Transverse colon (tissue), 4 donors: Measurements from ENCODE around the gene KCNE3. TPM values are rescaled to one million over a fixed set of nuclear protein-coding genes. Genes with fewer than 3 reads are reported as not detected.
A peak's percentile ranks its signal among the peaks of the same experiment; 100 is the strongest.

ENCODE experiments used
- DNase-seq: peaks from one replicate; pipeline ENCODE4 v3.0.0-alpha.2; 2019
- H3K27ac ChIP-seq, 4 donors: fragments of 200-600 bp; sonication (generic); 2 replicates each; pipeline ENCODE4 v1.5.1; 2016 to 2018; ENCODE audit warnings: inconsistent platforms in 4 of 4
- H3K27me3 ChIP-seq: fragments of 200-600 bp; sonication (generic); 2 replicates; pipeline ENCODE4 v1.5.1; 2017; ENCODE audit warnings: inconsistent platforms
- H3K36me3 ChIP-seq, 4 donors: fragments of 200-600 bp; sonication (generic); 2 replicates each; pipeline ENCODE4 v1.5.1; 2017 to 2019; ENCODE audit warnings: inconsistent platforms in 4 of 4
- H3K4me1 ChIP-seq, 4 donors: fragments of 200-600 bp; sonication (generic); 2 replicates each; pipeline ENCODE4 v1.5.1; 2017 to 2020; ENCODE audit warnings: inconsistent platforms in 4 of 4
- H3K4me3 ChIP-seq, 4 donors: fragments of 200-600 bp; sonication (generic); 1 replicate in 1 of 4; 2 replicates in 3 of 4; pipeline versions ENCODE4 v1.5.1 to v1.6.1; 2017 to 2019; ENCODE audit warnings: inconsistent platforms in 4 of 4
- H3K9me3 ChIP-seq, 2 donors: fragments of 200-600 bp; sonication (generic); 2 replicates each; pipeline ENCODE4 v1.5.1; 2017 to 2019; ENCODE audit warnings: inconsistent platforms in 2 of 2
- EP300 ChIP-seq: sonication (generic); formaldehyde crosslinking; IDR thresholded peaks from one replicate; pipeline ENCODE4 v1.6.1; 2017; ENCODE audit warnings: antibody characterized with exemption, low read depth
- POLR2A ChIP-seq: fragments of 450-650 bp; IDR thresholded peaks from one replicate; pipeline ENCODE4 v1.6.1; 2016; ENCODE audit warnings: antibody characterized with exemption, mild to moderate bottlenecking, moderate library complexity
- POLR2AphosphoS5 ChIP-seq, 3 donors: sonication (generic); formaldehyde crosslinking; IDR thresholded peaks; one replicate each; pipeline ENCODE4 v1.6.1; 2016; ENCODE audit warnings: antibody characterized with exemption in 3 of 3
- WGBS, 2 donors: methylation state at CpG; one replicate each; pipeline ENCODE4 v1.1.5; 2018; ENCODE audit warnings: low coverage in 1 of 2; 5-methylcytosine and 5-hydroxymethylcytosine counted together
- in situ Hi-C, 4 donors: fragments of 200-750 bp; cut with MboI; loops; one replicate each; pipeline versions ENCODE4 v1.15.0 to v1.15.1; 2017; ENCODE audit warnings: low sequenced_read_pairs in 3 of 4, low pct_ligation_motif_present in 1 of 4, low pct_unique_long_range_greater_than_20kb in 1 of 4
- intact Hi-C: fragments of 100-400 bp; cut with DNase I; formaldehyde crosslinking; loops from one replicate; pipeline ENCODE4 v1.15.1; 2023; ENCODE audit warnings: low total_unique reads
- total RNA-seq, 4 donors: library from RNA; depleted of rRNA; stranded (reverse); fragments of >200 nt; gene quantifications; one replicate each; pipeline ENCODE4 v1.1.0, GENCODE V29; 2016
- TF ChIP-seq, protein P1 (sequence below), 5 experiments: fragments of 200-600 bp in 3 of 5; fragments of 450-650 bp in 2 of 5; sonication (generic) in 3 of 5; IDR thresholded peaks; 1 replicate in 2 of 5; 2 replicates in 3 of 5; pipeline ENCODE4 v1.5.1; 2016 to 2017; ENCODE audit warnings: antibody characterized with exemption in 5 of 5, inconsistent platforms in 3 of 5, mild to moderate bottlenecking in 2 of 5, moderate library complexity in 1 of 5

The KCNE3 gene, protein sequence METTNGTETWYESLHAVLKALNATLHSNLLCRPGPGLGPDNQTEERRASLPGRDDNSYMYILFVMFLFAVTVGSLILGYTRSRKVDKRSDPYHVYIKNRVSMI
- total RNA-seq = 10 to 100 TPM in 1 of 4 donors, 1 to 10 TPM in 2, under 1 TPM in 1; 0.80 to 14.9 (median 6.8) TPM

DNA sequence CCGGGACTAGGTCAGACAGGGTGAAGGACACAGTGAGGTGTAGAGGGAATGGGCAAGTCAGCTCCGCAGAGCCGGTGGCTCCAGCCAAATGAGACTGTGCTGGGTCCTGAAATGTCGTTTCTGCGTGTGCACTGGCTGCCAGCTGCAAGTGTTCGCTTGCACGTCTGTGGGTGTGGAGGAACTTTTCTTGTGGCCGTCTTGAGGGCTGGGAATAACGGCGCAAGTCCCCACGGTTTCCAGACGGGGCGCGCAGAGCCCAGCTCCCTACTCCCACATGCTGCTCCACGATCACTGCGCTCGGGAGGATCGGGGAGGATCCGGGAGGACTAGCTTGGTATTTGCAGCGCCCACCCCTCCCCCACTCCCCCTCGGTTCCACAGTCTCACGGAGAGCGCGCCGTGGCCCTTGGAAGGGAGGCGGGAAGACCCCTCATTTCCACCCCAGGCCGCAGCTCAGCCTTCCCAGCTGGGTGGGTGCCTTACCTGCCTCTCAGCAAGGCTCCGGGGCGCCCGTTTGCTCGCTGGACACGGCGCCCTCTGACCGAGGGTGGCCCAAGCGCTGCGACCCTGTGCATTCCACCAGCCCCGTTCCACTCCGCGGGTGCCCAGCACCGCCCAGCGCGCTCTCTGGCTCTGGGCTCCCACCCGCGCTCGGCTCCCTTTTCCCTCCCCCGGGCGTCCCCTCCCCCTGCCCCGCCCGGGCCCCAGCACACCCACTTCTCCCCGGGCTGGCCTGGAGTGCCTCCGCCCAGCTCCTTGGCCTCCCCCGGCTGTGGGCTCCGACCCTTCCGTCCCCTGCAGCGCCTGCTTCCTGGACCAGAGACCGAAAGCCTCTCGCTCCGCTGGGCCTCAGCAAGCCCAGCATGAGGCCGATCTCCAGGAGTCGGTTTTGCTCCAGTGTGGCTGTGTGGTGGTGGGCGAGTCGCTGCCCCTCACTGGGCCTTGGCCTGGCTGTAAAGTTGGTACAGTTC lies at the start of gene KCNE3:
Gene KCNE3 (minus strand): TSS at position 634 of the 970 bp plus-strand sequence. CDS start 9,986 bp downstream, outside the sequence.
- in situ Hi-C loops (loop anchor here in 3 of 4 donors (25.0 kb wide), 1 partner anchor 270 kb away; the partner anchor contains the start of genes CHRDL2 (in 3 of the 3) and RNF169 (in 3 of the 3)), intact Hi-C loops (no loop called here)
- 0 to 15% methylated on average over 1 to 34 of the region's 62 CpGs for WGBS, 2 donors
- H3K9me3 ChIP-seq = no peaks in the 10 kb centered on the region
- no peaks in the 10 kb centered on the region for H3K27me3 ChIP-seq
- H3K27ac ChIP-seq = peak within 1 kb of the TSS; percentile 66 to 86 (median 83)
- peak in 2 of 3 donors; percentile 36 to 51 for TF ChIP-seq POLR2AphosphoS5 (IDR thresholded peaks at IDR 0.05)
- TF ChIP-seq POLR2A = peak; percentile 58
- TF ChIP-seq EP300 = no peak
- TF ChIP-seq, protein P1, sequence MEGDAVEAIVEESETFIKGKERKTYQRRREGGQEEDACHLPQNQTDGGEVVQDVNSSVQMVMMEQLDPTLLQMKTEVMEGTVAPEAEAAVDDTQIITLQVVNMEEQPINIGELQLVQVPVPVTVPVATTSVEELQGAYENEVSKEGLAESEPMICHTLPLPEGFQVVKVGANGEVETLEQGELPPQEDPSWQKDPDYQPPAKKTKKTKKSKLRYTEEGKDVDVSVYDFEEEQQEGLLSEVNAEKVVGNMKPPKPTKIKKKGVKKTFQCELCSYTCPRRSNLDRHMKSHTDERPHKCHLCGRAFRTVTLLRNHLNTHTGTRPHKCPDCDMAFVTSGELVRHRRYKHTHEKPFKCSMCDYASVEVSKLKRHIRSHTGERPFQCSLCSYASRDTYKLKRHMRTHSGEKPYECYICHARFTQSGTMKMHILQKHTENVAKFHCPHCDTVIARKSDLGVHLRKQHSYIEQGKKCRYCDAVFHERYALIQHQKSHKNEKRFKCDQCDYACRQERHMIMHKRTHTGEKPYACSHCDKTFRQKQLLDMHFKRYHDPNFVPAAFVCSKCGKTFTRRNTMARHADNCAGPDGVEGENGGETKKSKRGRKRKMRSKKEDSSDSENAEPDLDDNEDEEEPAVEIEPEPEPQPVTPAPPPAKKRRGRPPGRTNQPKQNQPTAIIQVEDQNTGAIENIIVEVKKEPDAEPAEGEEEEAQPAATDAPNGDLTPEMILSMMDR (IDR thresholded peaks at IDR 0.05) = no peak
- DNase-seq = peak; percentile 57
- H3K36me3 ChIP-seq = no peaks in the 10 kb centered on the region
- peak within 1 kb of the TSS; percentile 42 to 64 (median 55) for H3K4me3 ChIP-seq
- H3K4me1 ChIP-seq = peaks cover 0 to 31% (median 27%) of the 10 kb centered on the region in 4 donors

DNA sequence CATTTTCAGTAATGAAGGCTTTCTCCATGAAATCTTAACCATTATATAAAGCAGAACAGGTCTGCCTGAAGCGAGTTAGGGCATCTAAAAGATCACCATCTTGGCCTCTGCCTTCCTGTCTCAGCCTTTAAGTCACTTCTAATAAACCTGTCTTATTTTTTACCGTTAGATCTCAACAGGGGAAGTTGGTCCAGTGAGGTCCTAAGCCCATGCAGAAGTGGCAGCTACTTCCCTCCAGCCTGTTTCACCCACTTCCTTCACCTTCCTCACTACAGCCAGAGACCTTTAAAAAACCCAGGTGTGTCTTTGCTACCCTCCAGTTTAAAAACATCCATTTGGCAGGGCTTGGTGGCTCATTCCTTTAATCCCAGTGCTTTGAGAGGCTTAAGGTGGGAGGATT lies 40.2 kb upstream of the KCNE3 start:
- Histone ChIP-seq H3K4me1 (no peaks in the 10 kb centered on the region), H3K4me3 (no peak overlapping the region), H3K27me3 (no peaks in the 10 kb centered on the region), H3K9me3 (peaks cover 0 to 5% of the 10 kb centered on the region in 2 donors), H3K27ac (no peak overlapping the region), H3K36me3 (no peaks in the 10 kb centered on the region)
- TF ChIP-seq EP300 = no peak
- no peak for TF ChIP-seq POLR2AphosphoS5 (IDR thresholded peaks at IDR 0.05)
- DNase-seq = no peak
- in situ Hi-C loops (no loop called here), intact Hi-C loops (no loop called here)
- 54% methylated on average over 2 of the region's 2 CpGs; no CpG with 5 or more reads in 1 of the 2 donors for WGBS, 2 donors

- in situ Hi-C loops (no loop called here), intact Hi-C loops (no loop called here)
- no peaks in the 10 kb centered on the region for H3K4me1 ChIP-seq
- H3K36me3 ChIP-seq = no peaks in the 10 kb centered on the region
- 88% methylated on average over 1 of the region's 1 CpG; no CpG with 5 or more reads in 1 of the 2 donors for WGBS, 2 donors
- no peak overlapping the region for H3K27ac ChIP-seq
- no peaks in the 10 kb centered on the region for H3K27me3 ChIP-seq
- H3K9me3 ChIP-seq = peaks cover 0 to 6% of the 10 kb centered on the region in 2 donors
- TF ChIP-seq POLR2A (no peak), EP300 (no peak), POLR2AphosphoS5 (IDR thresholded peaks at IDR 0.05) (no peak)
- TF ChIP-seq, protein P1 (IDR thresholded peaks at IDR 0.05) = no peak
- no peak for DNase-seq
- no peak overlapping the region for H3K4me3 ChIP-seq
These were observed 39.5 kb upstream of the KCNE3 start for GRCh38 chr11:74506823-74507222.

GRCh38 chr11:74505911-74506310 lies 38.6 kb upstream of the KCNE3 start:
- Histone ChIP-seq H3K9me3 (peaks cover 0 to 6% of the 10 kb centered on the region in 2 donors), H3K36me3 (no peaks in the 10 kb centered on the region), H3K4me3 (no peak overlapping the region), H3K4me1 (no peaks in the 10 kb centered on the region), H3K27me3 (no peaks in the 10 kb centered on the region), H3K27ac (no peak overlapping the region)
- TF ChIP-seq POLR2A = no peak
- TF ChIP-seq, protein P1 (IDR thresholded peaks at IDR 0.05) = no peak
- TF ChIP-seq POLR2AphosphoS5 (IDR thresholded peaks at IDR 0.05) = no peak
- TF ChIP-seq EP300 = no peak
- in situ Hi-C loops = no loop called here
- 84 to 89% methylated on average over 3 to 4 of the region's 4 CpGs for WGBS, 2 donors
- intact Hi-C loops = no loop called here
- DNase-seq = no peak
